ENCODE data around the gene C20orf144. TPM values are rescaled to one million over a fixed set of nuclear protein-coding genes. Genes with fewer than 3 reads are reported as not detected.

The C20orf144 gene
- total RNA-seq, 1 experiment from 2014 or later, result 0.18 TPM

- no peak for DNase-seq (ENCODE audit: low read depth in 1 of 2, low spot score in 2 of 2)
- no peaks in the 10 kb centered on the region for H3K27me3 ChIP-seq (replicated peaks)
- H3K4me3 ChIP-seq, result no peak overlapping the region
- peaks cover 7% of the 10 kb centered on the region; the same call in 1 of the 2 replicates for H3K4me1 ChIP-seq (replicated peaks)
- no peaks in the 10 kb centered on the region for H3K9me3 ChIP-seq (replicated peaks)
- no peak overlapping the region for H3K27ac ChIP-seq
- H3K36me3 ChIP-seq, result peaks cover 34% of the 10 kb centered on the region
These were observed 8.1 kb upstream of the C20orf144 start for GRCh38 chr20:33653900-33654596.

- no peak overlapping the region for H3K4me3 ChIP-seq
- H3K9me3 ChIP-seq (replicated peaks), result no peaks in the 10 kb centered on the region
- no peaks in the 10 kb centered on the region for H3K27me3 ChIP-seq (replicated peaks)
- H3K4me1 ChIP-seq (replicated peaks), result peaks cover 3% of the 10 kb centered on the region; the same call in 1 of the 2 replicates
- no peak for DNase-seq (ENCODE audit: low read depth in 1 of 2, low spot score in 2 of 2)
- H3K27ac ChIP-seq, result no peak overlapping the region
- peaks cover 41% of the 10 kb centered on the region for H3K36me3 ChIP-seq
These were observed 7.4 kb upstream of the C20orf144 start for GRCh38 chr20:33654680-33655161.

- Histone ChIP-seq H3K36me3 (peaks cover 45% of the 10 kb centered on the region), H3K4me1 (replicated peaks) (0 out of 2 replicates have a peak, but pooled peaks cover 3% of the 10 kb centered on the region), H3K4me3 (no peak overlapping the region), H3K27ac (no peak overlapping the region), H3K27me3 (replicated peaks) (no peaks in the 10 kb centered on the region), H3K9me3 (replicated peaks) (no peaks in the 10 kb centered on the region)
- no peak for DNase-seq (ENCODE audit: low read depth in 1 of 2, low spot score in 2 of 2)
These were observed 7.0 kb upstream of the C20orf144 start for GRCh38 chr20:33655164-33655563.

- DNase-seq (ENCODE audit: low read depth in 1 of 2, low spot score in 2 of 2), result no peak
- peaks cover 55% of the 10 kb centered on the region for H3K36me3 ChIP-seq
- H3K27ac ChIP-seq, result no peak overlapping the region
- no peaks in the 10 kb centered on the region for H3K9me3 ChIP-seq (replicated peaks)
- 0 out of 2 replicates have a peak, but pooled peaks cover 3% of the 10 kb centered on the region for H3K4me1 ChIP-seq (replicated peaks)
- H3K27me3 ChIP-seq (replicated peaks), result no peaks in the 10 kb centered on the region
- H3K4me3 ChIP-seq, result no peak overlapping the region
These were observed 5.9 kb upstream of the C20orf144 start for GRCh38 chr20:33656010-33656782.

- no peak for DNase-seq (ENCODE audit: low read depth in 1 of 2, low spot score in 2 of 2)
- H3K36me3 ChIP-seq, result peaks cover 57% of the 10 kb centered on the region
- H3K27me3 ChIP-seq (replicated peaks), result no peaks in the 10 kb centered on the region
- H3K4me3 ChIP-seq, result no peak overlapping the region
- 0 out of 2 replicates have a peak, but pooled peaks cover 3% of the 10 kb centered on the region for H3K4me1 ChIP-seq (replicated peaks)
- no peak overlapping the region for H3K27ac ChIP-seq
- H3K9me3 ChIP-seq (replicated peaks), result no peaks in the 10 kb centered on the region
These were observed 5.1 kb upstream of the C20orf144 start for GRCh38 chr20:33656783-33657703.

GRCh38 chr20:33657704-33658095 lies 4.4 kb upstream of the C20orf144 start:
- Histone ChIP-seq H3K36me3 (peaks cover 59% of the 10 kb centered on the region), H3K4me1 (replicated peaks) (peaks cover 5% of the 10 kb centered on the region), H3K27me3 (replicated peaks) (no peaks in the 10 kb centered on the region), H3K9me3 (replicated peaks) (no peaks in the 10 kb centered on the region), H3K4me3 (no peak overlapping the region), H3K27ac (no peak overlapping the region)
- no peak for DNase-seq (ENCODE audit: low read depth in 1 of 2, low spot score in 2 of 2)

GRCh38 chr20:33658510-33658909 lies 3.6 kb upstream of the C20orf144 start:
- Histone ChIP-seq H3K9me3 (replicated peaks) (no peaks in the 10 kb centered on the region), H3K4me3 (no peak overlapping the region), H3K27ac (no peak overlapping the region), H3K36me3 (peaks cover 64% of the 10 kb centered on the region), H3K27me3 (replicated peaks) (no peaks in the 10 kb centered on the region), H3K4me1 (replicated peaks) (peaks cover 12% of the 10 kb centered on the region)
- no peak for DNase-seq (ENCODE audit: low read depth in 1 of 2, low spot score in 2 of 2)

- no peak overlapping the region for H3K27ac ChIP-seq
- H3K36me3 ChIP-seq, result peaks cover 67% of the 10 kb centered on the region
- peaks cover 13% of the 10 kb centered on the region for H3K4me1 ChIP-seq (replicated peaks)
These were observed 3.2 kb upstream of the C20orf144 start for GRCh38 chr20:33658929-33659328.

GRCh38 chr20:33659341-33660034 lies 2.6 kb upstream of the C20orf144 start:
- no peaks in the 10 kb centered on the region for H3K9me3 ChIP-seq (replicated peaks)
- peaks cover 67% of the 10 kb centered on the region for H3K36me3 ChIP-seq
- no peak overlapping the region for H3K4me3 ChIP-seq
- no peaks in the 10 kb centered on the region for H3K27me3 ChIP-seq (replicated peaks)
- H3K4me1 ChIP-seq (replicated peaks), result peaks cover 18% of the 10 kb centered on the region
- no peak overlapping the region for H3K27ac ChIP-seq
- DNase-seq (ENCODE audit: low read depth in 1 of 2, low spot score in 2 of 2), result no peak

More at GRCh38 chr20:33658929-33659328, 3.2 kb upstream of the C20orf144 start:
- Histone ChIP-seq H3K9me3 (replicated peaks) (no peaks in the 10 kb centered on the region), H3K4me3 (no peak overlapping the region), H3K27me3 (replicated peaks) (no peaks in the 10 kb centered on the region)
- DNase-seq (ENCODE audit: low read depth in 1 of 2, low spot score in 2 of 2), result no peak

GRCh38 chr20:33660035-33660684 lies 2.0 kb upstream of the C20orf144 start:
- Histone ChIP-seq H3K9me3 (replicated peaks) (no peaks in the 10 kb centered on the region), H3K36me3 (peaks cover 67% of the 10 kb centered on the region), H3K4me3 (no peak overlapping the region), H3K4me1 (replicated peaks) (peaks cover 22% of the 10 kb centered on the region), H3K27ac (no peak overlapping the region), H3K27me3 (replicated peaks) (no peaks in the 10 kb centered on the region)
- DNase-seq (ENCODE audit: low read depth in 1 of 2, low spot score in 2 of 2), result no peak

GRCh38 chr20:33660685-33661058 lies 1.5 kb upstream of the C20orf144 start:
- Histone ChIP-seq H3K27ac (no peak overlapping the region), H3K36me3 (peaks cover 67% of the 10 kb centered on the region), H3K4me3 (no peak overlapping the region), H3K4me1 (replicated peaks) (peaks cover 22% of the 10 kb centered on the region), H3K27me3 (replicated peaks) (no peaks in the 10 kb centered on the region), H3K9me3 (replicated peaks) (no peaks in the 10 kb centered on the region)
- DNase-seq (ENCODE audit: low read depth in 1 of 2, low spot score in 2 of 2), result no peak

GRCh38 chr20:33663161-33664084 lies 1.3 kb downstream of the C20orf144 start:
- H3K27ac ChIP-seq, result peak overlapping the region; percentile 73

More at GRCh38 chr20:33663161-33664084, 1.3 kb downstream of the C20orf144 start:
- H3K4me1 ChIP-seq (replicated peaks), result peaks cover 22% of the 10 kb centered on the region
- DNase-seq (ENCODE audit: low read depth in 1 of 2, low spot score in 2 of 2), result peak; percentile 77 to 79
- no peaks in the 10 kb centered on the region for H3K9me3 ChIP-seq (replicated peaks)
- H3K36me3 ChIP-seq, result peaks cover 64% of the 10 kb centered on the region
- peak overlapping the region; percentile 65 for H3K4me3 ChIP-seq
- no peaks in the 10 kb centered on the region for H3K27me3 ChIP-seq (replicated peaks)

Measured in SJSA1 (cell line).